ACC112 (cell line): ENCODE measurements around the gene FAM200A.
A peak's percentile ranks its signal among the peaks of the same experiment; 100 is the strongest.
"Not testable (repeated sequence)": the region's sequence is repeated elsewhere in the genome, so short reads cannot be mapped to it uniquely, and the experiment has no call there.

Experiments
- H2AFZ ChIP-seq: fragments of 200-600 bp; sonication (generic); one replicate; pipeline ENCODE4 v1.6.0; 2017; ENCODE audit warnings: antibody characterized with exemption, low read length; ENCODE audit not compliant: unreplicated experiment
- H3K27ac ChIP-seq: fragments of 200-600 bp; sonication (generic); 2 replicates; pipeline ENCODE4 v1.5.1; 2014; ENCODE audit warnings: low read depth, mild to moderate bottlenecking, antibody characterized with exemption, low read length, moderate library complexity
- H3K27me3 ChIP-seq: fragments of 200-600 bp; sonication (generic); 2 replicates; pipeline ENCODE4 v1.6.1; 2014; ENCODE audit warnings: mild to moderate bottlenecking, antibody characterized with exemption, low read length, moderate library complexity, mixed read lengths; ENCODE audit not compliant: insufficient read depth
- H3K36me3 ChIP-seq: fragments of 200-600 bp; sonication (generic); 2 replicates; pipeline ENCODE4 v1.6.1; 2016; ENCODE audit warnings: mild to moderate bottlenecking, antibody characterized with exemption, low read length, moderate library complexity, mixed read lengths; ENCODE audit not compliant: insufficient read depth
- H3K4me1 ChIP-seq: fragments of 200-600 bp; sonication (generic); one replicate; pipeline ENCODE4 v1.6.1; 2016; ENCODE audit warnings: low read length, mixed read lengths; ENCODE audit not compliant: insufficient read depth, unreplicated experiment, control insufficient read depth
- H3K4me3 ChIP-seq: fragments of 200-600 bp; sonication (generic); 2 replicates; pipeline ENCODE4 v1.5.1; 2014; ENCODE audit warnings: mild to moderate bottlenecking, low read depth, low read length
- H3K79me2 ChIP-seq: fragments of 200-600 bp; sonication (generic); one replicate; pipeline ENCODE4 v1.6.0; 2016; ENCODE audit warnings: low read length; ENCODE audit not compliant: control insufficient read depth, unreplicated experiment, insufficient read depth

The FAM200A gene

GRCh38 chr7:99558306-99559174 lies 6.6 kb upstream of the FAM200A start, which contains the start of gene ZNF655:
ZNF655 (plus strand) TSS chr7:99558642; CDS start chr7:99560560, 1,918 bp downstream.
- Histone ChIP-seq H3K79me2 (peaks cover 52% of the 10 kb centered on the region), H3K4me3 (peak within 1 kb of the TSS; percentile 96), H3K27ac (peak within 1 kb of the TSS; percentile 85), H2AFZ (peak within 1 kb of the TSS; percentile 45), H3K36me3 (peaks cover 22% of the 10 kb centered on the region), H3K4me1 (peaks cover 39% of the 10 kb centered on the region), H3K27me3 (no peaks in the 10 kb centered on the region)

GRCh38 chr7:99557940-99558305 lies 6.0 kb upstream of the FAM200A start:
- Histone ChIP-seq H3K27ac (peak overlapping the region; percentile 85), H2AFZ (peak overlapping the region; percentile 45), H3K79me2 (peaks cover 52% of the 10 kb centered on the region), H3K36me3 (peaks cover 22% of the 10 kb centered on the region), H3K27me3 (no peaks in the 10 kb centered on the region), H3K4me3 (peak overlapping the region; percentile 96), H3K4me1 (peaks cover 36% of the 10 kb centered on the region)

GRCh38 chr7:99557196-99557607 lies 5.3 kb upstream of the FAM200A start:
- Histone ChIP-seq H3K4me1 (peaks cover 34% of the 10 kb centered on the region), H3K36me3 (peaks cover 20% of the 10 kb centered on the region), H3K79me2 (peaks cover 52% of the 10 kb centered on the region), H2AFZ (no peak overlapping the region), H3K4me3 (peak overlapping the region; percentile 96), H3K27ac (no peak overlapping the region), H3K27me3 (no peaks in the 10 kb centered on the region)

GRCh38 chr7:99554939-99555338 lies 3.0 kb upstream of the FAM200A start:
- Histone ChIP-seq H3K79me2 (peaks cover 47% of the 10 kb centered on the region), H3K4me1 (peaks cover 12% of the 10 kb centered on the region), H3K4me3 (no peak overlapping the region), H3K36me3 (no peaks in the 10 kb centered on the region), H2AFZ (no peak overlapping the region), H3K27ac (no peak overlapping the region), H3K27me3 (no peaks in the 10 kb centered on the region)

- no peaks in the 10 kb centered on the region for H3K27me3 ChIP-seq
- no peak overlapping the region for H2AFZ ChIP-seq
- H3K79me2 ChIP-seq, result peaks cover 31% of the 10 kb centered on the region
- peaks cover 9% of the 10 kb centered on the region for H3K36me3 ChIP-seq
- H3K4me3 ChIP-seq, result no peak overlapping the region
- no peak overlapping the region for H3K27ac ChIP-seq
- peaks cover 12% of the 10 kb centered on the region for H3K4me1 ChIP-seq
Observed at GRCh38 chr7:99553039-99553438, 1.1 kb upstream of the FAM200A start.

- peak overlapping the region; percentile 52 for H3K27ac ChIP-seq
- H3K79me2 ChIP-seq, result peaks cover 17% of the 10 kb centered on the region
- peaks cover 22% of the 10 kb centered on the region for H3K36me3 ChIP-seq
- H3K4me1 ChIP-seq, result peaks cover 4% of the 10 kb centered on the region
- H3K4me3 ChIP-seq, result peak overlapping the region; percentile 98
- H2AFZ ChIP-seq, result peak overlapping the region; percentile 98
- H3K27me3 ChIP-seq, result no peaks in the 10 kb centered on the region
Observed at GRCh38 chr7:99551334-99551733, 580 bp downstream of the FAM200A start.

- H3K36me3 ChIP-seq, result peaks cover 24% of the 10 kb centered on the region
- not testable (repeated sequence) for H3K4me3 ChIP-seq, H3K27me3 ChIP-seq, H3K27ac ChIP-seq, H2AFZ ChIP-seq, H3K4me1 ChIP-seq
- H3K79me2 ChIP-seq, result peaks cover 17% of the 10 kb centered on the region
Observed at GRCh38 chr7:99549545-99549944, 2.4 kb downstream of the FAM200A start.

GRCh38 chr7:99545308-99545707 lies 6.6 kb downstream of the FAM200A start:
- H3K27me3 ChIP-seq, H3K27ac ChIP-seq, H3K4me3 ChIP-seq, H3K4me1 ChIP-seq, H3K79me2 ChIP-seq, H2AFZ ChIP-seq: not testable (repeated sequence)
- peaks cover 32% of the 10 kb centered on the region for H3K36me3 ChIP-seq

- no peaks in the 10 kb centered on the region for H3K79me2 ChIP-seq
- H3K4me3 ChIP-seq, result no peak overlapping the region
- H3K27ac ChIP-seq, result no peak overlapping the region
- no peak overlapping the region for H2AFZ ChIP-seq
- peaks cover 28% of the 10 kb centered on the region for H3K36me3 ChIP-seq
- H3K4me1 ChIP-seq, result no peaks in the 10 kb centered on the region
- no peaks in the 10 kb centered on the region for H3K27me3 ChIP-seq
Observed at GRCh38 chr7:99543916-99544315, 8.0 kb downstream of the FAM200A start.

GRCh38 chr7:99543081-99543671 lies 8.7 kb downstream of the FAM200A start:
- no peak overlapping the region for H2AFZ ChIP-seq

GRCh38 chr7:99541212-99541611 lies 10.7 kb downstream of the FAM200A start:
- no peak overlapping the region for H2AFZ ChIP-seq
- H3K79me2 ChIP-seq, result no peaks in the 10 kb centered on the region
- H3K27ac ChIP-seq, result no peak overlapping the region
- no peaks in the 10 kb centered on the region for H3K4me1 ChIP-seq
- H3K27me3 ChIP-seq, result no peaks in the 10 kb centered on the region
- 0 out of 2 replicates have a peak, but pooled peaks cover 9% of the 10 kb centered on the region for H3K36me3 ChIP-seq
- H3K4me3 ChIP-seq, result no peak overlapping the region

More at GRCh38 chr7:99543081-99543671, 8.7 kb downstream of the FAM200A start:
- no peaks in the 10 kb centered on the region for H3K4me1 ChIP-seq
- no peak overlapping the region for H3K27ac ChIP-seq
- no peaks in the 10 kb centered on the region for H3K79me2 ChIP-seq
- H3K4me3 ChIP-seq, result no peak overlapping the region
- H3K36me3 ChIP-seq, result peaks cover 24% of the 10 kb centered on the region
- no peaks in the 10 kb centered on the region for H3K27me3 ChIP-seq
